ENCODE results near the gene ARPC1B.
"Not testable (repeated sequence)": the region's sequence is repeated elsewhere in the genome, so short reads cannot be mapped to it uniquely, and the experiment has no call there.

The ARPC1B gene
- 13.7 to 40.4 (median 28.1) reads per million in 17 experiments for total RNA-seq

DNA sequence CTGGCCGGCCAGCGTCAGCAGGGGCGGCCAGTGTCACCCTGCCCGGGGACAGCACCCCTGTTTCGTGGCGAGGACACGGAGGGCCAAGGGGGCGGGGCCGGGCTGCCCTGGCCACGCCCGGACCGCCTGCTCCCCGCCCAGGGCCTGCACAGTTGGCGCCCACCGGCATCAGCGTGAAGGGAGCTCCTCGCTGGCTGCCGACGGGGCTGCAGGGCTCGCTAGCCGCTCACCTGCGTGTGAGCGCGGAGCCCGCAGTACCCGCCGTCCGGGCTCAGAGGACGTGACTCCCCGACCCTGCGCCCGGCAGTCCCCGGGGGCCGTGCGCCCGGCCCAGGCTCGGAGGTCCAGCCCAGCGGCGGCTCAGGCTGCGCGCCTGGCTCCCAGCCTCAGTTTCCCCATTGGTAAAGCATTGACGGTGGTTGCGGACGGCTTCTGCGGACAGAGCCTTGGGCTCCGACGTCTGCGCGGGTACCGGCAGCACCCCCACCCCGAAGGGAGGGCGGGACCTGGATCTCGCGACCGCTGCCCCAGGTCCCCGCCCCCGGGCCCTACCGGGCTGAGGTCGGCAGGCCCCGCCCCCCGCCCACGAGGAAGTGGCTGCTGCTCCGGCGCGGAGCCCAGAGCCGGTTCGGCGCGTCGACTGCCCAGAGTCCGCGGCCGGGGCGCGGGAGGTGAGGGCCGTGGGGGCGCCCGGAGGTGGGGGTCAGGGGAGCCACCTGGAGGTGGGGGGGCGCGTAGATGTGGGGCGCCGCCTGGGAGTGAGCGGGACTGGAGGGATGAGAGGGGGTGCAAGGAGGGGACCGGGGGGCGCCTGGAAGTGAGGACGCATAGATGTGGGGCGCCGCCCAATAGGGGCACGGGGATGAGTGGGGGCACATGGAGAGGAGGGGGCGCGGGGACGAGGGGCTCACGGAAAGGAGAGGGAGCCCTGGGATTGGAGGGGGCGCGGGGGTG is at the start of gene ARPC1B:
ARPC1B (plus strand) TSS at position 620 of the 954 bp plus-strand sequence. CDS start 10,985 bp downstream, outside the sequence.
- DNase-seq, result peak; percentile 90 to 97 (median 94)

DNA sequence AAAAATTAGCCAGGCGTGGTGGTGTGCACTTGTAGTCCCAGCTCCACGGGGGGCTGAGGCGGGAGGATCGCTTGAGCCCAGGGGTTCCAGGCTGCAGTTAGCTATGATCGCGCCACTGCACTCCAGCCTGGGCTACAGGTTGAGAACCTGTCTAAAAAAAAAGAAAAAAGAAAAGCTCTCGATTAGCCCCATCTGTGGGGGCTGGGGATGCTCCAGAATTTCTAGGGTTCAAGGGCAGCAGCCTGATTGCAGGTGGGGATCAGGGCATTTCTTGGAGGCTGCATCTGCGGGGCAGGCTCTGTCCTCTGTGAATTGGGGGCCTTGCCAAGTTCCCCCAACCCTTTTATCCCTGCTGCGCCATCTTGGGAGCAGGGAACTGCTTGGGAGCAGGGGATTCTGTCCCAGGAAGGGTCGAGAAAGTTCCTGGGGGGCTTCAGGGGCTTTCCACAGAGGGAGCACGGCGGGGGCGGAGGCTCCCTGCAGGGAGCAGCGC is 49.5 kb upstream of the ARPC1B start:
- DNase-seq, result no peak

DNA sequence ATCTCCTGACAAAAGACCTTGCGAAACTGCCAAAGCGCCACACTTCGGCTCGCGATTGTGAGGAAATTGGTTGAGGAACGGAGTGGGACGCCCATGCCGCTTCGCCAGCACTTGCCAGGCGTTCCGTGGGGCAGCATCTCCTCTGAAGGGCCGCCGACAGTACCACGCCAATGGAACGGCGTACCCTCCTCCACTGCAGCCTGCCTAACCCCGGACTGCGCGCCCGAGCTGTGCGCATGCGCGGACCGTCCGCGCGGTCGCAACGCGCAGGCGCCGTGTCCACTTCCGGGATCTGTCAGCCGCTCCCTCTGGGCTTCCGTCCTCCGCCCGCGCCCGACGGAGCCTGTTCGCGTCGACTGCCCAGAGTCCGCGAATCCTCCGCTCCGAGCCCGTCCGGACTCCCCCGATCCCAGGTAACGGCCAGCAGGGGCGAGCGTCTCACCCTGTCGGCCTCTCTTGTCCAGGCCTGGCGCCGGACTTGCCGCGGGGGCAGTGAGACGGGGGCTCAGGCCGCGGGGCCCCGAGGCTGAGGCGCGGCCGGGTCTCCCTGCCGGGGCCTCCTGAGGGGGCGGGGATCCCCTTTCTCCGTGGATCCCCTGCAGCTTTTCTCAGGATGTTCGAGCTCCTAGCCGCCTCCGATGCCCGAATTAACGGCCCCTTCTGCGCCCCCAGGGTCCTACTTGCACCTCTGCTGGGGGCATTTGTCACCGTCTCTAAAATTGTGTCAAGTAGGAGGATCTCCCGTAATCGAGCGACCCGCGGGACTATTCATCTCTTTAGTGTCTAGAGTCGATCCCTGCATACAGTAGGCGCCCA is 48.7 kb upstream of the ARPC1B start, which contains the start of gene ARPC1A:
ARPC1A (plus strand) TSS at position 307 of the 816 bp plus-strand sequence. CDS start 7,456 bp downstream, outside the sequence.
- DNase-seq, result peak; percentile 96 to 98 (median 98)

DNA sequence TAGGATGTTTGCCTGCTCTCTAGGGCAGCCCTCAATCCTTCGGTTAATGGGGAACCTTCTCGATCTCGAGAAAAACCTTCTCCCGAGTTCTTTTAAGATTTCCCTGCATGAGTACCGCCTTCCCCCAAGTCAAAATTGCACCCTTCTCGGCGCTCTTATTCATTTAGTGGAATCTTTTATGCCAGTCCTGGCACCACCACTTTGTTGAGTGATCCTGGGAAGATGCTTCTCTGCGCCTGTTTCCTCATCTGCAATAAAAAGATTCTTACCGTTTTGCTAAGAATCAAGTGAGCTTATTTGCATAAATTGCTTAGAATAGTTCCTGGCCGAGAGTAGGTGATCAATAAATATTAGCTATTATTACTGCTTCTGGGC is 48.1 kb upstream of the ARPC1B start:
- peak in 2 of 4 experiments; percentile 12 to 28 for DNase-seq

DNA sequence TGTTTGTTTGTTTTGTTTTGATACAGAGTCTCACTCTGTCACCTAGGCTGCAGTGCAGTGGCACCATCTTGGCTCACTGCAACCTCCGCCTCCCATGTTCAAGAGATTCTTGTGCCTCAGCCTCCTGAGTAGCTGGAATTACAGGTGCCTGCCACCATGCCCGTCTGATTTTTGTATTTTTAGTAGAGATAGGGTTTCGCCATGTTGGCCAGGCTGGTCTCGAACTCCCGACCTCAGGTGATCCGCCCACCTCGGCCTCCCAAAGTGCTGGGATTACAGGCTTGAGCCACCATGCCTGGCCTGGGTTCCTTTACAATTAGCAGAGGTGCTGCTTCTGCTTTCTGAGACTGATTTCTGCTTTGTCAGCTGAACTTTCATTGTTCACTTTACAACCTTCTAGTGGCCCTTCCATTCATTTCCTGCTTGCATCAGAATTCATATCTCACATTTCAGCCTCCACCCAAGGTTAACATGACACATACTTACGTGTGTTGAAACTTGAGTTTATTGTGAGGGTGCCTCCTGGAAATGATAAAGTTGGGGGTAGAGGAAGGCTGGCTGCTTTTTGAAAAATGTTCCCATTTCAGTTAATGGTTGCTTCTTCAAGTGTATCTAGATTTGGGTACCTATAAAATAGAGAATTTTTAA is 44.1 kb upstream of the ARPC1B start:
- peak; percentile 59 to 84 (median 68) for DNase-seq

DNA sequence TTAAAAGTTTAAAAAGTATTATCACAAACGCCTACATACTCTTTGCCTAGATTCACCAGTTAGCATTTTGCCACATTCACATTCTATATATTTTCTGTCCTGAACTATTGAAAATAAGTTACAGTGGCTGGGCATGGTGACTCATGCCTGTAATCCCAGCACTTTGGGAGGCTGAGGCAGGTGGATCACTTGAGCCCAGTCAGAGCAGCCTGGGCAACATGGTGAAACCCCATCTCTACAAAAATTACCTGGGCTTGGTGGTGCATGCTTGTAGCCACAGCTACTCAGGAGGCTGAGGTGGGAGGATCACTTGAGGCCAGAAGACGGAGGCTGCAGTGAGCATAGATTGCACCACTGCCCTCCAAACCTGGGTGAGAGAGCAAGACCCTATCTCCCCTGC is 43.5 kb upstream of the ARPC1B start:
- DNase-seq, result no peak

DNA sequence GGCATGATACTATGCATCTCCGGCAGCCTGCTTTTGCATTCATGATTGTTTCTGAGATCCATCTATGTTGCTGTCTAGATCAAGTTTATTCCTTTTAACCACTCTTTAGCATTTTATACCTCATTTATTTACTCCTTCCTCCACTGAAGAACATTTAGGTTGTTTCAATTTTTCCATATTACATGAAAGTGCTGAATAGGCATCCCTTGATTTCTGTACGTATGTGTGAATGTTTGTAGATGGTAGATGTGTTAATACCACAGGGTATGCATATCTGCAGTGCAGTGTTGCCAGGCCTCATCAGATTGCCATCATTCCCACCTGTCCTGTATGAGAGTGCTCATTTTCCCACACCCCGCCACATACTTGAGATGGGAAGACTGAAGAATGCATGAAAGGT is 34.9 kb upstream of the ARPC1B start:
- DNase-seq, result no peak

DNA sequence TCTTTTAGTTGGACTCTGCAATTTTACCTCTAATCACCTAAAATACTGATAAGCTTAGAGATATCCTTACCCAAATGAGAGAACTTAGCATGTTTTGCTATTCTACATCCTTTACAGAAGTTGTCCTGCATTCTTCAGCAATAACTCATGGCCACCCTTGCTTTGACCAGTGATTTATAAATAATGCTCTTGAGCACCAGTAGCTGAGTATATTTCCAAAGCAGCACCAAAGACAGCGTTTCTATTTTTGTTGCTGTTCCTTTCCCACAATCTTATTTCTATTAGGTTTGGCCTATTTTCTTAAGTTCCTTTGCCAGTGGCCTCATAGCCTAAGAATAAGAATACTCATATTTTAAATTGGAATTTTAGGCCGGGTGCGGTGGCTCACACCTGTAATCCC is 33.9 kb upstream of the ARPC1B start:
- DNase-seq, result no peak

DNA sequence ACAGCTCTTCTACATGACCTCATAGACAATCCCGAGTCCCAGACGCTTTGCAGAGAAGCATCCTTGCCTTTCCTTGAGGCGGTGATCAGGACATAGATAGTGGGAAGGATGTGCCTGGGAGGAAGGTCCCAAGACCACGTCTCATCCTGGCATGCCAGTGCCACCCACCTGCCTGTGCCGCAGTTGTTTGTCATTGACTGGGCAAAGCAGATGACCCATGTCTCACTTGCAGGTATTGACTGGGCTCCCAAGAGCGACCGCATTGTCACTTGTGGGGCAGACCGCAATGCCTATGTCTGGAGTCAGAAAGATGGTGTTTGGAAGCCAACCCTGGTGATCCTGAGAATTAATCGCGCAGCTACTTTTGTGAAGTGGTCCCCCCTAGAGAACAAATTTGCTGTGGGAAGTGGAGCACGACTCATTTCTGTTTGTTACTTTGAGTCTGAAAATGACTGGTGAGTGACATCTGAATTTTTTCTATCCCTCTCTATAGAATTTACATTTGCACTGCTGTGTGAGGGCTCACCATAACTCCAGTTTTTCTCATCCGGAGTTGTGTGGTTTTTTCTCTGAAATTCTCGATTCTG is 30.4 kb upstream of the ARPC1B start:
- no peak for DNase-seq

DNA sequence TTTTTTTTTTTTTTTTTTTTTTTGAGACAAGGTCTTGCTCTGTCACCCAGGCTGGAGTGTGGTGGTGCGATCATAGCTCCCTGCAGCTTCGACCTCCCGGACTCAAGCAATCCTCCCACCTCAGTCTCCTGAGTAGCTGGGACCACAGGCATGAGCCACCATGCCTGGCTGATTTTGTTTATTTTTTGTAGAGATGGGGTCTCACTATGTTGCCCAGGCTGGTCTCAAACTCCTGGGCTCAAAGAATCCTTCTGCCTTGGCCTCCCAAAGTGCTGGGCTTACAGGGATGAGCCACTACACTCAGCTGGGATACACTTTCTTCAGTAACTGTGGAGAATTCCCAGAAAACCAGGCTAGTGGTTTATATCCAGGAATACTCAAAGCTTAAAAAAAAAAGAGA is 23.9 kb upstream of the ARPC1B start:
- DNase-seq, result not testable (repeated sequence)

DNA sequence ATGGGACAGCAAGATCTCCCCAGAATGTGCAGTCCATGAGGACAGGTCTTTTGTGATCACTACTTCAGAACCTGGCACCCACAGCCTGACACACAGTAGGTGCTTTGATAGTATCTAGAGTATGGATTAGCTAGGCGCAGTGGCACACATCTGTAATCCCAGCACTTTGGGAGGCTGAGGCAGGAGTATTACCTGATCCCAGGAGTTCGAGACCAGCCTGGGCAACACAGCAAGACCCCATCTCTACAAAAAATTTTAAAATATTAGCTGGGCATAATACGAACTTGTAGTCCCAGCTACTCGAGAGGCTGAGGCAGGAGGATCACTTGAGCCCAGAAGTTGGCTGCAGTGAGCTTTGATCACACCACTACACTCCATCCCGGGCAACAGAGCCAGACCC is 22.3 kb upstream of the ARPC1B start:
- DNase-seq, result no peak

DNA sequence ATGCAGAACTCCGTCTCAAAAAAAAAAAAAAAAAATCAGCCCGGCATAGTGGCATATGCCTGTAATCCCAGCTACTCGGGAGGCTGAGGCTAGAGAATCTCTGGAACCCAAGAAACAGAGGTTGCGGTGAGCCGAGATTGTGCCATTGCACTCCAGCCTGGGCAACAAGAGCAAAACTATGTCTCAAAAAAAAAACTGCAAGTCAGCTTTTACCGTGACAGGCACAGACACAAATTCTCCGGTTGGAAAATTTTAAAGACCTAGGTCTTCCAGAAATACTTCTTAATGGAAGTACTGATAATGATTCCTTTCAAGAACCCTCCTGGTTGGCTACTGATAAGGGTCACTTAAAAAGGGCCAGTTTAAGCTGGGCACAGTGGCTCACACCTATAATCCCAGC is 19.4 kb upstream of the ARPC1B start:
- no peak for DNase-seq

DNA sequence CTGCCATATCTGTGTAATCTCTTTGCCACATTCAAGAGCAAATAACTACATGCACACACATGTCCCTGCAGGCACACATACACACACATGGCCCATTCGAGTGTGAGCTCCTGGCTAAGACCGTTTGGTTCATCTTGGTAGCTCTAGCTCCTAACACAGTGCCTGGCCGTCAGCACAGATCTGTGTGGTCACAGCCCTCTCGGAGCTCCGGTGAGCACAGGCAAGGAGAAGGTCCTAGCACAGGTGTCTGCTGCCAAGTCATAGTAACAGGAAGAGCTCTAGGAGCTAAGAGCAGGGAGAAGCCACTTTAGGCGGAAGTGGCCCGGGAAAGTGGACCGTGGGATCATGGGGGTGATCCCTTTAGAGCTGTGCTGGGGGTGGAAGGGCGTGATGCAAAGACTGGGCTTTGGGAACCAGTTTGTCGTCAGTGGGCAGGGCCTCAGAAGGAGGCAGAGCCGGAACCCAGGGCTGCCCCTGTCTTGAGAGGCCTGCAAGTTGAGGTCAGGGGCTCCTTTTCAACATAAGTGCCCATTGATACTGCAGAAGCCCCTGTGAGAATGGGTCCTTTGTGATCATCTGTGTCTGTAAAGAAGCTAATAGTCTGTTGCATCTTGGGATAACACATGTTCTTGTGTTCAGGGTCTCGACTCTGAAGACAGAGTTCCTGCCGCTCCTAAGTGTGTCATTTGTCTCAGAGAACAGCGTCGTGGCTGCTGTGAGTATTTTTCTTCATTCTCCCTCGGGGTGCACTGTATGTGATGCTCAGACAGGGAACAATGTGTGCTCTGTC is 16.6 kb upstream of the ARPC1B start:
- no peak for DNase-seq

DNA sequence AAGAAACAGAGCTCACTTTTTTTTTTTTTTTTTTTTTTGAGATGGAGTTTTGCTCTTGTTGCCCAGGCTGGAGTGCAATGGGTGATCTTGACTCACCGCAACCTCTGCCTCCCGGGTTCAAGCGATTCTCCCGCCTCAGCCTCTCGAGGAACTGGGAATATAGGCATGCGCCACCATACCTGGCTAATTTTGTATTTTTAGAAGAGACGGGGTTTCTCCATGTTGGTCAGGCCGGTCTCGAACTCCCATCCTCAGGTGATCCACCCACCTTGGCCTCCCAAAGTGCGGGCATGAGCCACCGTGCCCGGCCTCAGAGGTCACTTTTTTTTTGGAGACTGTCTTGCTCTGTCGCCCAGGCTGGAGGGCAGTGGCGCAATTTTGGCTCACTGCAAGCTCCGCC is 16.0 kb upstream of the ARPC1B start:
- DNase-seq, result not testable (repeated sequence)

DNA sequence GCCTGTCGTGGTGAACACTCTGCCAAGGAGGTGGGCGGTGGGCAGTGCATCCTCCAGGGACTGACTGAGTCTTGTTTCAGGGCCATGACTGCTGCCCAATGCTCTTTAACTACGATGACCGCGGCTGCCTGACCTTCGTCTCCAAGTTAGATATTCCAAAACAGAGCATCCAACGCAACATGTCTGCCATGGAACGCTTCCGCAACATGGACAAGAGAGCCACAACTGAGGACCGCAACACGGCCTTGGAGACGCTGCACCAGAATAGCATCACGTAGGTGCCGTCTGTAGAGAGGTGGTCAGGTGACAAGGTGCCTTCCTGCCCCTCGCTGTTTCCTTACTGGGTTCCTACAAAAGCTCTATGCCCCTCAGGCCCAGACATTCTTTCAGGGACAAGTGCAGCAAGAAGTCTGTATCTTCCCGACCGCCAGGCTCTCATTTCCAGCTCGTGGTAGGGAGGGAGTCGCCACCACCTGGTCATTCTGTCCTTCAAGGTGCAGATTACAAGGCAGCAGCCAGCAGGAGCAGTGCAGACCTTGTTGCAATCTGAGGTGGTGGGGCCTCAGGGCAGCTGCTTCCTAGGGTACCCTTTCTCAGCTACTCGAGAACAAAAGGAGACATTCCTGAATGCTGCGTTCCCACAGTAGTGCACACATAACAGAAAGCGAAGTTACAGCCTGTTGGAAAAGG is 14.9 kb upstream of the ARPC1B start:
- DNase-seq, result no peak

DNA sequence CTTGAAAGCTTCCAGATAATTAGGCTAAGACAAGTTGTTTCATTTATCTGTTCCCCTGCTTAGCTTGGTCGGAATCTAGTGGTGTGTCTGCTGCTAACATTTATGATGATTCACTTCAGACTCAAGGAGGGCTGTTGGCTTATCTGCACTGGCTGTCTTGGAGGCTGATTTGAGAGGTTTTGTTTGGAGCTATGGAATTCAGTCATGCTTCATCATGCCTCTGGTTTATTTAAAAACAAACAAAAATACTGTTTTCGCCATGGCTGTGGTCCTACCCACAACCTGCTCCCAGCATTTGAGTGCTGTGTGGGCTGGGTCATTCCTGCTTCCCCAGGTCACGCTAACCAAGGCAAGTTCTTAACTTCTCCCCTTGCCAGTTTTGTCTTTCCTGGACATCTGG is 11.7 kb upstream of the ARPC1B start:
- no peak for DNase-seq

DNA sequence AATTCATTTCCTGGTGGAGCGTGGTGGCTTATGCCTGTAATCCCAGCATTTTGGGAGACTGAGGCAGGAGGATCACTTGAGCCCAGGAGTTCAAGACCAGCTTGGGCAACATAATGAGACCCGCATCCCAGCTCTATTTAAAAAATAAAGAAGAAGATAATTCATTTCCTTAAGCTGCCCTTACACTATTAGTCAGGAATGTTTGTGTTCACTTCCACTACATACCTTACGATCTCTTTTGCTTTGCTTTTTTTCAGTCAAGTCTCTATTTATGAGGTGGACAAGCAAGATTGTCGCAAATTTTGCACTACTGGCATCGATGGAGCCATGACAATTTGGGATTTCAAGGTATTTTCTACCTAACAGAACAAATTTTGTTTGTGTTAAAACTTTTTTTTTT is 11.2 kb upstream of the ARPC1B start:
- DNase-seq, result no peak

DNA sequence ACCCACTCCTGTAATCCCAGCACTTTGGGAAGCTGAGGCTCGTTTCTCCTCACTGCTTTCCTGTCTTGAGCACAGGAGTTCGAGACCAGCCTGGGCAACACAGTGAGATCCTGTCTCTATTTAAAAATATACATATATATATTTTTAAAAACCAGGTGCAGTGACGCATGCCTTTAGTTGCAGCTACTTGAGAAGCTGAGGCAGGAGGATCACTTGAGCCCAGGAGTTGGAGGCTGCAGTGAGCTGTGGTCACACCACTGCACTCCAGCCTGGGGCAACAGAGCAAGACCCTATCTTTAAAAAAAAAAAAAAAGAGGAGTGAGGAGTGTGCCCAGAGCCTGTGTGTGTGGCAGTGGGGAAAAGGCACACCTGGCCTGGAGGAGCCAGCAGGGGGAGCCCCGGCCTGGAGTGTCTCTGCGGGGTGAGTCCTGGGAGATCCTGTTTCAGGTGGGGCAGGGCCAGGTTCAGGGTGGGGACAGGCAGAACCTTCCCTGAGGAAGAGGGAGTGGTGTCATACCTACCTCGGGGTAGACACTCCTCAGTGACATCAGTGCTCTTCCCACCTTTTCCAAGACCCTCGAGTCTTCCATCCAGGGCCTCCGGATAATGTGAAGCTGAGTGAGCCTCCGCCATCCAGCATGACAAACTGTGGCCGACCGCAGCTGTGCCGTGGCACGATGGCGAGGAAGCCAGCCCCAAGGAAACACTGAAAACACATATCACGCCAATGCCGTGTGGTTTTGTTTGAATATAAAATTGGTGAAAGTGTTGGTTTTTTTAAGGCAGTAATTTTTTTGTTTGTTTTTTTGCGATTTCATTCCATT is 9.0 kb upstream of the ARPC1B start:
- peak; percentile 38 to 71 (median 51) for DNase-seq

DNA sequence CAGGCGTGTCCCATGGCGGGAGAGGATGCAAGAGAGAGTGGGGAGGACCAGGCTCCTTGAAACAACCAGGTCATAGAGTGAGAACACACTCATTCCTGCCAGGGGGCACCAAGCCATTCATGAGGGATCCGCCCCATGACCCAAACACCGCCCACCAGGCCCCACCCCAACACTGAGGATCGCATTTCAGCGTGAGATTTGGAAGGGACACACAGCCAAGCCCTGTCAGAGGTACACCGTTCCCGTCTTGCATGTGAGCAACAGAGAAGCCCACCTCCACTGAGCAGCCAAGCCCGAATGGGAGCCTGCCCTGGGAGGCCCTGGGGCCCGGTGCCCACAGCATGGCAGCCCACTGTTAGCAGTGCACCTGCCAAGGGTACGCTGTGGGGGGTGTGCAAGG is 7.9 kb upstream of the ARPC1B start:
- DNase-seq, result no peak

Measured in suppressor macrophage (primary cell).